Hepatocyte (in vitro differentiated cells): Measurements from ENCODE around the gene CNTNAP1.

Source experiments
- CTCF ChIP-seq: fragments of 200-600 bp; sonication (generic); IDR thresholded peaks from 2 replicates; pipeline ENCODE4 v1.5.1; 2016; ENCODE audit warnings: antibody characterized with exemption, mild to moderate bottlenecking; ENCODE audit not compliant: poor library complexity
- EZH2 ChIP-seq: fragments of 200-600 bp; sonication (generic); IDR thresholded peaks from 2 replicates; pipeline ENCODE4 v1.6.1; 2016; ENCODE audit warnings: antibody characterized with exemption, mild to moderate bottlenecking, borderline replicate concordance
- EZH2phosphoT487 ChIP-seq: fragments of 200-600 bp; sonication (generic); IDR thresholded peaks from one replicate; pipeline ENCODE4 v1.6.1; 2018; ENCODE audit warnings: antibody characterized with exemption, mild to moderate bottlenecking, low read depth, moderate library complexity; ENCODE audit not compliant: unreplicated experiment, severe bottlenecking

- TF ChIP-seq CTCF (no peak), EZH2 (no peak), EZH2phosphoT487 (no peak)
Observed at GRCh38 chr17:42651392-42651791, 30.9 kb upstream of the CNTNAP1 start.
